ENCODE results near the gene SEZ6L2. TPM values are rescaled to one million over a fixed set of nuclear protein-coding genes. Genes with fewer than 3 reads are reported as not detected.
A peak's percentile ranks its signal among the peaks of the same experiment; 100 is the strongest.

The SEZ6L2 gene
- total and polyA plus RNA-seq, 9 of the 15 experiments (the other 6 are each of a cell fraction or from before 2014, with no cell fraction given): 0.10 to 2.1 (median 0.72) TPM

DNA sequence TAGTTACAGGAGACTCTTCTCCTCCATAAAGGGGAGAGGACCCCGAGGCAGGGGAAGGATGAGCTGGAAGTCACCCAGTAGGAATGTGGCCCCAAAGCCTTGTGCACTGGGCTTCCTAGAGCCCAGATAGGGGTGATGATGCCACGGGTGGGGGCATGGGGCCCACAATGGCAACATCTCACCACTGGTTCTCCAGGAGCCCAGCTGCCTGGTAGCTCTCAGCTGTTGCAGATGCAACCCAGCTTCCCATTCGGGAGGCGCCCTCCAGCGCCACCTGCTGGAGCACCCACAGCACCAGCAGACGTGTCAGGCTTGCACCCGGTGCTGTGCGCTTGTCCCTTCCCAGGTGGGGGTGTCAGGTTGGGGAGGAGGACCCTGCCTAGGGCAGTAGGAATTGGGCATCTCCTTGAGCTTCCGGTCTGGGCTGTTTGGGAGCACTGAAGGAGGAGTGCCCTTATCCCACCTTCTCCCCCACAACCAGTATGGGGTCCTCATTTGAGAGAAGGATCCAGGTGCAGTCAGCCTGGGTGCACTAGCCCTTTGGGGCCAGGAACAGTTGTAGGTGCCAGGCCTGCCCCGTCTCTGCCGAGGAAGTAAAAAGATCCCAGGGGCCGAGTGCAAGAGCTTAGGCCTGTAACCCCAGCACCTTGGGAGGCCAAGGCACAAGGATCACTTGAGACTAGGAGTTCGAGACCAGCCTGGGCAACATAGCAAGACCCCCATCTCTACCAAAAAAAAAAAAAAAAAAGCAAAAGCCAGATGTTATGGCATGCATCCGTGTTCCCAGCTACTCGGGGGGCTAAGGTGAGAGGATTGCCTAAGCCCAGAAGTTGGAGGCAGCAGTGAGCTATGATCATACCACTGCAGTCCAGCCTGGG lies 50.7 kb downstream of the SEZ6L2 start (continued):
- TF ChIP-seq SP1 (CRISPR knock-in tag; IDR thresholded peaks at IDR 0.05) (peak; percentile 24; the same call in 1 of the 2 replicates), JUND (IDR thresholded peaks at IDR 0.05; ENCODE audit: borderline replicate concordance, low read depth, low read length) (0 out of 2 replicates have a peak, but pooled peaks have one; percentile 44), JUND (tag; IDR thresholded peaks at IDR 0.05; ENCODE audit: borderline replicate concordance, low read depth, low read length) (peak; percentile 25; the same call in 1 of the 3 replicates), STAG1 (CRISPR knock-in tag; IDR thresholded peaks at IDR 0.05; ENCODE audit: borderline replicate concordance) (peak; percentile 73; the same call in 1 of the 2 replicates), CTBP1 (IDR thresholded peaks at IDR 0.05; ENCODE audit: borderline replicate concordance) (peak; percentile 32; the same call in 1 of the 2 replicates), ATF1 (CRISPR knock-in tag; IDR thresholded peaks at IDR 0.05) (no peak), ATF1 (tag; IDR thresholded peaks at IDR 0.05) (peak; percentile 44)
- TF ChIP-seq, protein P1, sequence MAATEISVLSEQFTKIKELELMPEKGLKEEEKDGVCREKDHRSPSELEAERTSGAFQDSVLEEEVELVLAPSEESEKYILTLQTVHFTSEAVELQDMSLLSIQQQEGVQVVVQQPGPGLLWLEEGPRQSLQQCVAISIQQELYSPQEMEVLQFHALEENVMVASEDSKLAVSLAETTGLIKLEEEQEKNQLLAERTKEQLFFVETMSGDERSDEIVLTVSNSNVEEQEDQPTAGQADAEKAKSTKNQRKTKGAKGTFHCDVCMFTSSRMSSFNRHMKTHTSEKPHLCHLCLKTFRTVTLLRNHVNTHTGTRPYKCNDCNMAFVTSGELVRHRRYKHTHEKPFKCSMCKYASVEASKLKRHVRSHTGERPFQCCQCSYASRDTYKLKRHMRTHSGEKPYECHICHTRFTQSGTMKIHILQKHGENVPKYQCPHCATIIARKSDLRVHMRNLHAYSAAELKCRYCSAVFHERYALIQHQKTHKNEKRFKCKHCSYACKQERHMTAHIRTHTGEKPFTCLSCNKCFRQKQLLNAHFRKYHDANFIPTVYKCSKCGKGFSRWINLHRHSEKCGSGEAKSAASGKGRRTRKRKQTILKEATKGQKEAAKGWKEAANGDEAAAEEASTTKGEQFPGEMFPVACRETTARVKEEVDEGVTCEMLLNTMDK (IDR thresholded peaks at IDR 0.05; ENCODE audit: borderline replicate concordance, insufficient read depth, low read depth, low read length, poor library complexity, severe bottlenecking): peak; percentile 87
- TF ChIP-seq, protein P2, sequence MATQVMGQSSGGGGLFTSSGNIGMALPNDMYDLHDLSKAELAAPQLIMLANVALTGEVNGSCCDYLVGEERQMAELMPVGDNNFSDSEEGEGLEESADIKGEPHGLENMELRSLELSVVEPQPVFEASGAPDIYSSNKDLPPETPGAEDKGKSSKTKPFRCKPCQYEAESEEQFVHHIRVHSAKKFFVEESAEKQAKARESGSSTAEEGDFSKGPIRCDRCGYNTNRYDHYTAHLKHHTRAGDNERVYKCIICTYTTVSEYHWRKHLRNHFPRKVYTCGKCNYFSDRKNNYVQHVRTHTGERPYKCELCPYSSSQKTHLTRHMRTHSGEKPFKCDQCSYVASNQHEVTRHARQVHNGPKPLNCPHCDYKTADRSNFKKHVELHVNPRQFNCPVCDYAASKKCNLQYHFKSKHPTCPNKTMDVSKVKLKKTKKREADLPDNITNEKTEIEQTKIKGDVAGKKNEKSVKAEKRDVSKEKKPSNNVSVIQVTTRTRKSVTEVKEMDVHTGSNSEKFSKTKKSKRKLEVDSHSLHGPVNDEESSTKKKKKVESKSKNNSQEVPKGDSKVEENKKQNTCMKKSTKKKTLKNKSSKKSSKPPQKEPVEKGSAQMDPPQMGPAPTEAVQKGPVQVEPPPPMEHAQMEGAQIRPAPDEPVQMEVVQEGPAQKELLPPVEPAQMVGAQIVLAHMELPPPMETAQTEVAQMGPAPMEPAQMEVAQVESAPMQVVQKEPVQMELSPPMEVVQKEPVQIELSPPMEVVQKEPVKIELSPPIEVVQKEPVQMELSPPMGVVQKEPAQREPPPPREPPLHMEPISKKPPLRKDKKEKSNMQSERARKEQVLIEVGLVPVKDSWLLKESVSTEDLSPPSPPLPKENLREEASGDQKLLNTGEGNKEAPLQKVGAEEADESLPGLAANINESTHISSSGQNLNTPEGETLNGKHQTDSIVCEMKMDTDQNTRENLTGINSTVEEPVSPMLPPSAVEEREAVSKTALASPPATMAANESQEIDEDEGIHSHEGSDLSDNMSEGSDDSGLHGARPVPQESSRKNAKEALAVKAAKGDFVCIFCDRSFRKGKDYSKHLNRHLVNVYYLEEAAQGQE (IDR thresholded peaks at IDR 0.05; ENCODE audit: borderline replicate concordance): peak; percentile 73
- TF ChIP-seq, protein P2 (CRISPR knock-in tag; IDR thresholded peaks at IDR 0.05; ENCODE audit: low read depth): no peak

Data from K562 (cell line).